Measurements from ENCODE around the gene SCTR.

Gene SCTR

GRCh38 chr2:119490106-119490505, 34.2 kb downstream of the SCTR start:
- no peak overlapping the region for H3K4me2 ChIP-seq (ENCODE audit: low read length)
- H2AK5ac ChIP-seq (ENCODE audit: low read length): no peak overlapping the region
- H3K4me3 ChIP-seq (ENCODE audit: low read length): no peak overlapping the region
- no peak overlapping the region for H2BK15ac ChIP-seq (replicated peaks; ENCODE audit: low read depth)
- H2BK120ac ChIP-seq (ENCODE audit: low read depth, low read length): no peak overlapping the region
- no peaks in the 10 kb centered on the region for H3K4me1 ChIP-seq (ENCODE audit: control insufficient read depth, low read depth, low read length)
- no peak for DNase-seq
- no peak overlapping the region for H3K9ac ChIP-seq (ENCODE audit: low read length)
- no peak overlapping the region for H3K23ac ChIP-seq (ENCODE audit: low read length)
- H3K27me3 ChIP-seq (ENCODE audit: insufficient read depth, low read length, poor library complexity): no peaks in the 10 kb centered on the region
- WGBS (ENCODE audit: extremely low coverage, insufficient coverage, low lambda C conversion rate): no CpG with 5 or more reads among the region's 8 CpGs
- H2BK5ac ChIP-seq (ENCODE audit: low read length): no peak overlapping the region
- H3K4ac ChIP-seq (ENCODE audit: low read depth, low read length): no peak overlapping the region
- peak overlapping the region; percentile 38 for H3K56ac ChIP-seq (ENCODE audit: low read length)
- H3K18ac ChIP-seq (ENCODE audit: low read length): no peak overlapping the region
- H3K79me1 ChIP-seq (ENCODE audit: low read length): no peaks in the 10 kb centered on the region
- H3K79me2 ChIP-seq (ENCODE audit: control insufficient read depth, insufficient read depth, low read length): no peaks in the 10 kb centered on the region
- H4K8ac ChIP-seq (ENCODE audit: low read depth, low read length): no peak overlapping the region
- no peaks in the 10 kb centered on the region for H3K36me3 ChIP-seq (ENCODE audit: control insufficient read depth, insufficient read depth, low read length)
- no peak overlapping the region for H3K27ac ChIP-seq (ENCODE audit: low read depth, low read length)
- no peak overlapping the region for H4K5ac ChIP-seq (ENCODE audit: low read length)

GRCh38 chr2:119489232-119489952, 34.9 kb downstream of the SCTR start:
- Histone ChIP-seq H4K5ac (ENCODE audit: low read length) (no peak overlapping the region), H3K79me2 (ENCODE audit: control insufficient read depth, insufficient read depth, low read length) (no peaks in the 10 kb centered on the region), H2BK15ac (replicated peaks; ENCODE audit: low read depth) (no peak overlapping the region), H3K56ac (ENCODE audit: low read length) (no peak overlapping the region), H4K8ac (ENCODE audit: low read depth, low read length) (no peak overlapping the region), H3K4me1 (ENCODE audit: control insufficient read depth, low read depth, low read length) (no peaks in the 10 kb centered on the region), H3K23ac (ENCODE audit: low read length) (no peak overlapping the region), H2AK5ac (ENCODE audit: low read length) (no peak overlapping the region), H3K4me3 (ENCODE audit: low read length) (no peak overlapping the region), H2BK120ac (ENCODE audit: low read depth, low read length) (no peak overlapping the region), H3K18ac (ENCODE audit: low read length) (no peak overlapping the region), H3K27me3 (ENCODE audit: insufficient read depth, low read length, poor library complexity) (no peaks in the 10 kb centered on the region), H3K27ac (ENCODE audit: low read depth, low read length) (no peak overlapping the region), H3K79me1 (ENCODE audit: low read length) (no peaks in the 10 kb centered on the region), H2BK5ac (ENCODE audit: low read length) (no peak overlapping the region), H3K4ac (ENCODE audit: low read depth, low read length) (peak overlapping the region; percentile 21), H3K9ac (ENCODE audit: low read length) (no peak overlapping the region), H3K4me2 (ENCODE audit: low read length) (no peak overlapping the region), H3K36me3 (ENCODE audit: control insufficient read depth, insufficient read depth, low read length) (no peaks in the 10 kb centered on the region)
- no peak for DNase-seq
- WGBS (ENCODE audit: extremely low coverage, insufficient coverage, low lambda C conversion rate): no CpG with 5 or more reads among the region's 10 CpGs

GRCh38 chr2:119488245-119489214, 35.8 kb downstream of the SCTR start:
- Histone ChIP-seq H3K23ac (ENCODE audit: low read length) (no peak overlapping the region), H3K56ac (ENCODE audit: low read length) (no peak overlapping the region), H3K4me2 (ENCODE audit: low read length) (no peak overlapping the region), H4K8ac (ENCODE audit: low read depth, low read length) (no peak overlapping the region), H3K4ac (ENCODE audit: low read depth, low read length) (peak overlapping the region; percentile 21), H3K18ac (ENCODE audit: low read length) (no peak overlapping the region), H2BK120ac (ENCODE audit: low read depth, low read length) (no peak overlapping the region), H2AK5ac (ENCODE audit: low read length) (no peak overlapping the region), H3K27me3 (ENCODE audit: insufficient read depth, low read length, poor library complexity) (no peaks in the 10 kb centered on the region), H3K36me3 (ENCODE audit: control insufficient read depth, insufficient read depth, low read length) (no peaks in the 10 kb centered on the region), H3K79me1 (ENCODE audit: low read length) (no peaks in the 10 kb centered on the region), H3K4me3 (ENCODE audit: low read length) (no peak overlapping the region), H3K9ac (ENCODE audit: low read length) (no peak overlapping the region), H2BK5ac (ENCODE audit: low read length) (no peak overlapping the region), H3K4me1 (ENCODE audit: control insufficient read depth, low read depth, low read length) (no peaks in the 10 kb centered on the region), H2BK15ac (replicated peaks; ENCODE audit: low read depth) (no peak overlapping the region), H3K79me2 (ENCODE audit: control insufficient read depth, insufficient read depth, low read length) (no peaks in the 10 kb centered on the region), H3K27ac (ENCODE audit: low read depth, low read length) (no peak overlapping the region), H4K5ac (ENCODE audit: low read length) (no peak overlapping the region)
- no CpG with 5 or more reads among the region's 24 CpGs for WGBS (ENCODE audit: extremely low coverage, insufficient coverage, low lambda C conversion rate)
- DNase-seq: no peak

- Histone ChIP-seq H3K4me3 (ENCODE audit: low read length) (no peak overlapping the region), H3K4me1 (ENCODE audit: control insufficient read depth, low read depth, low read length) (no peaks in the 10 kb centered on the region), H2BK5ac (ENCODE audit: low read length) (no peak overlapping the region), H3K56ac (ENCODE audit: low read length) (no peak overlapping the region), H3K79me1 (ENCODE audit: low read length) (no peaks in the 10 kb centered on the region), H3K36me3 (ENCODE audit: control insufficient read depth, insufficient read depth, low read length) (no peaks in the 10 kb centered on the region), H3K79me2 (ENCODE audit: control insufficient read depth, insufficient read depth, low read length) (no peaks in the 10 kb centered on the region), H4K5ac (ENCODE audit: low read length) (no peak overlapping the region), H2BK15ac (replicated peaks; ENCODE audit: low read depth) (no peak overlapping the region), H3K27ac (ENCODE audit: low read depth, low read length) (no peak overlapping the region), H3K9ac (ENCODE audit: low read length) (no peak overlapping the region), H3K4ac (ENCODE audit: low read depth, low read length) (no peak overlapping the region), H3K18ac (ENCODE audit: low read length) (no peak overlapping the region), H2AK5ac (ENCODE audit: low read length) (no peak overlapping the region), H3K4me2 (ENCODE audit: low read length) (no peak overlapping the region), H4K8ac (ENCODE audit: low read depth, low read length) (no peak overlapping the region), H3K27me3 (ENCODE audit: insufficient read depth, low read length, poor library complexity) (no peaks in the 10 kb centered on the region), H3K23ac (ENCODE audit: low read length) (no peak overlapping the region), H2BK120ac (ENCODE audit: low read depth, low read length) (no peak overlapping the region)
- DNase-seq: no peak
- no CpG with 5 or more reads among the region's 9 CpGs for WGBS (ENCODE audit: extremely low coverage, insufficient coverage, low lambda C conversion rate)
Measured at GRCh38 chr2:119487434-119488244, 36.6 kb downstream of the SCTR start.

GRCh38 chr2:119486886-119487285, 37.4 kb downstream of the SCTR start:
- Histone ChIP-seq H3K56ac (ENCODE audit: low read length) (no peak overlapping the region), H3K4me1 (ENCODE audit: control insufficient read depth, low read depth, low read length) (no peaks in the 10 kb centered on the region), H3K4ac (ENCODE audit: low read depth, low read length) (no peak overlapping the region), H3K4me2 (ENCODE audit: low read length) (no peak overlapping the region), H3K79me2 (ENCODE audit: control insufficient read depth, insufficient read depth, low read length) (no peaks in the 10 kb centered on the region), H3K27ac (ENCODE audit: low read depth, low read length) (no peak overlapping the region), H2BK15ac (replicated peaks; ENCODE audit: low read depth) (no peak overlapping the region), H4K5ac (ENCODE audit: low read length) (no peak overlapping the region), H3K9ac (ENCODE audit: low read length) (no peak overlapping the region), H3K79me1 (ENCODE audit: low read length) (no peaks in the 10 kb centered on the region), H2AK5ac (ENCODE audit: low read length) (no peak overlapping the region), H3K27me3 (ENCODE audit: insufficient read depth, low read length, poor library complexity) (no peaks in the 10 kb centered on the region), H2BK5ac (ENCODE audit: low read length) (no peak overlapping the region), H4K8ac (ENCODE audit: low read depth, low read length) (no peak overlapping the region), H3K36me3 (ENCODE audit: control insufficient read depth, insufficient read depth, low read length) (no peaks in the 10 kb centered on the region), H3K23ac (ENCODE audit: low read length) (no peak overlapping the region), H2BK120ac (ENCODE audit: low read depth, low read length) (no peak overlapping the region), H3K18ac (ENCODE audit: low read length) (no peak overlapping the region), H3K4me3 (ENCODE audit: low read length) (no peak overlapping the region)
- WGBS (ENCODE audit: extremely low coverage, insufficient coverage, low lambda C conversion rate): no CpG with 5 or more reads among the region's 7 CpGs
- no peak for DNase-seq

Data from mesendoderm (in vitro differentiated cells).